Thoracic aorta (tissue), 2 donors: ENCODE measurements around the gene DYDC1. TPM values are rescaled to one million over a fixed set of nuclear protein-coding genes. Genes with fewer than 3 reads are reported as not detected.

Experiments used
- ATAC-seq: fragments of 150-250 bp; one replicate; pipeline ENCODE4 v1.8.0; 2017; ENCODE audit warnings: low read depth; ENCODE audit not compliant: insufficient number of reproducible peaks, low FRiP score
- DNase-seq: peaks from one replicate; pipeline ENCODE4 v3.0.0-alpha.2; 2020; ENCODE audit warnings: low spot score
- H3K27ac ChIP-seq, 2 donors: fragments of 200-600 bp; sonication (generic); 1 replicate in 1 of 2; 2 replicates in 1 of 2; pipeline ENCODE4 v1.5.1; 2016; ENCODE audit warnings: mild to moderate bottlenecking in 2 of 2, moderate library complexity in 2 of 2
- H3K27me3 ChIP-seq: fragments of 200-600 bp; sonication (generic); replicated peaks from 2 replicates; pipeline ENCODE4 v1.6.0; 2016; ENCODE audit warnings: mild to moderate bottlenecking; ENCODE audit not compliant: insufficient read depth
- H3K36me3 ChIP-seq: fragments of 200-600 bp; sonication (generic); one replicate; pipeline ENCODE4 v1.5.1; 2016
- H3K4me1 ChIP-seq, 2 donors: fragments of 200-600 bp; sonication (generic); 1 replicate in 1 of 2; 2 replicates in 1 of 2; pipeline versions ENCODE4 v1.5.1 to v1.6.0; 2016; ENCODE audit warnings: low read depth in 2 of 2, mild to moderate bottlenecking in 1 of 2; ENCODE audit not compliant: control insufficient read depth in 1 of 2
- H3K4me3 ChIP-seq: fragments of 200-600 bp; sonication (generic); 2 replicates; pipeline ENCODE4 v1.5.1; 2016; ENCODE audit warnings: mild to moderate bottlenecking
- H3K9me3 ChIP-seq: fragments of 200-600 bp; sonication (generic); 2 replicates; pipeline ENCODE4 v1.5.1; 2016
- total RNA-seq, 2 donors: library from RNA; depleted of rRNA; stranded (reverse); fragments of >200 nt; gene quantifications; one replicate each; pipeline versions ENCODE4 v1.1.0 to v1.2.3, GENCODE V29; 2016
- TF ChIP-seq, protein P1 (sequence below): fragments of 200-600 bp; sonication (generic); IDR thresholded peaks from one replicate; pipeline ENCODE4 v1.5.1; 2019; ENCODE audit warnings: antibody characterized with exemption

The DYDC1 gene
- total RNA-seq, 2 donors from 2014 or later, result not detected

DNA sequence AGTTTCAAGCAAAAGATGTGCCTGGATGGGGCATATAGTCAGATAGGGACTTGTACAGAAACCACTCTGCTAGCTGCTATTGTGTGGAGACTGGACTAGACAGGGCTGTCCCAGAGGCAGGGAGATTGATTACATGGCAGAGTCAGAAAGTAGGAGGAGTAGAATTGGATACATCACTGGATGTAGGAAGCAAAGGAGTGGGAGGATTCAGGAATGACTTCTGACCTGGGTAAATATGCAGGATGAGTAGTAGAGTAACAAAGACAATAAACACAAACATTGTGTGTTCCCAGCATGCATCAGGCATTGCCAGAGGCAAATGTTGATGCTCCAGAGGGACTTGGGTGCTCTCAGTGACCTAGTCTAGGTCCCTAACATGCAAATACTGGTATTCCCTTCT is 36.2 kb downstream of the DYDC1 start:
- H3K4me1 ChIP-seq, result no peaks in the 10 kb centered on the region
- TF ChIP-seq, protein P1, sequence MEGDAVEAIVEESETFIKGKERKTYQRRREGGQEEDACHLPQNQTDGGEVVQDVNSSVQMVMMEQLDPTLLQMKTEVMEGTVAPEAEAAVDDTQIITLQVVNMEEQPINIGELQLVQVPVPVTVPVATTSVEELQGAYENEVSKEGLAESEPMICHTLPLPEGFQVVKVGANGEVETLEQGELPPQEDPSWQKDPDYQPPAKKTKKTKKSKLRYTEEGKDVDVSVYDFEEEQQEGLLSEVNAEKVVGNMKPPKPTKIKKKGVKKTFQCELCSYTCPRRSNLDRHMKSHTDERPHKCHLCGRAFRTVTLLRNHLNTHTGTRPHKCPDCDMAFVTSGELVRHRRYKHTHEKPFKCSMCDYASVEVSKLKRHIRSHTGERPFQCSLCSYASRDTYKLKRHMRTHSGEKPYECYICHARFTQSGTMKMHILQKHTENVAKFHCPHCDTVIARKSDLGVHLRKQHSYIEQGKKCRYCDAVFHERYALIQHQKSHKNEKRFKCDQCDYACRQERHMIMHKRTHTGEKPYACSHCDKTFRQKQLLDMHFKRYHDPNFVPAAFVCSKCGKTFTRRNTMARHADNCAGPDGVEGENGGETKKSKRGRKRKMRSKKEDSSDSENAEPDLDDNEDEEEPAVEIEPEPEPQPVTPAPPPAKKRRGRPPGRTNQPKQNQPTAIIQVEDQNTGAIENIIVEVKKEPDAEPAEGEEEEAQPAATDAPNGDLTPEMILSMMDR, result no peak
- H3K27ac ChIP-seq, result no peak overlapping the region
- ATAC-seq, result no peak
- H3K27me3 ChIP-seq, result no peaks in the 10 kb centered on the region
- no peaks in the 10 kb centered on the region for H3K36me3 ChIP-seq
- DNase-seq, result no peak
- H3K4me3 ChIP-seq, result no peak overlapping the region
- no peaks in the 10 kb centered on the region for H3K9me3 ChIP-seq

DNA sequence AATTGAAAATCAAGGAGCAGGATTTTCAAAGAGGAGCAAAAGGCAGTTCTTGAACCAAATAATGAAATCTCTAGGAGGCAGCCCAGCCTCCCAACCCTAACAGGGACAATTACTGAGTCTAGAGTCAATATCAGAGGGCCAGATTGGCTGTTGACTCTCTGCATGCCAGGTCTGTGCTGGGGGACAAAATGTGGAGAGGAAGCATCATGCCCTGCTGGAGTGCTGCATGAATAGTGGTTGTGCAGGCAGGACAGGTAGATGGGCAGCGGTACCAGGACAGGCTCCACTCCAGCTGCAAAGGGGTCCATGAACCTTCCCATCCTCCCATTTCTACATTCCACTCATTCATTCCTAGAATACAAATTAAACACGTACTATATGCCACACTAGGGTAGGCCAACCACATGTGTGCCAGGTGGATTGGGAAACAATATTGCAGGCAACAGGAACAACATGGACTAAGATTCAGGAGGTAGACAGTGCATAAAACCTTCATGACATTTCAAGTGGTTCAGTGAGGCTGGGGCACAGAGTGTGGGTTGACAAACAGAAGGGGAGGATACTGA is 36.7 kb downstream of the DYDC1 start:
- Histone ChIP-seq H3K4me1 (no peaks in the 10 kb centered on the region), H3K9me3 (no peaks in the 10 kb centered on the region), H3K27ac (no peak overlapping the region), H3K4me3 (no peak overlapping the region), H3K27me3 (no peaks in the 10 kb centered on the region), H3K36me3 (no peaks in the 10 kb centered on the region)
- TF ChIP-seq, protein P1, result no peak
- DNase-seq (no peak), ATAC-seq (no peak)

DNA sequence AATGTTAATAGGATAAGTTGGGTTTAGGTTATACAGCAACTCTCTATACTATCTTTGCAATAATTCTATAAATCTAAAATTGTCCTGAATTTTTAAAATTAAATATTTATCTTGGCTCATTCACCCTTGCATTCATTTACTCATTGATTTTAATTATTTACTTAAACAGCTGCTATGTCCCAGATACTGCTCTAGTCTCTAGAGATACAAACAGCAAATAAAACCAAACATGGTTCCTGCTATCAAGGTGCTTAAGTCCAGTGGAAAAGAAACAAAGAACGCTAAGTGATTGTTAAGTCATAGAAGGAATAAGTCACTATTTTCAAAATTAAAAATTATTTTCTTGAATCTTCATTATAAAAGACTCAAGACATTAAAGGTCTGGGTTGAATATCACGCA is 37.2 kb downstream of the DYDC1 start:
- H3K27ac ChIP-seq, result no peak overlapping the region
- H3K4me3 ChIP-seq, result no peak overlapping the region
- H3K27me3 ChIP-seq, result no peaks in the 10 kb centered on the region
- ATAC-seq (no peak), DNase-seq (no peak)
- H3K36me3 ChIP-seq, result no peaks in the 10 kb centered on the region
- TF ChIP-seq, protein P1, result no peak
- no peaks in the 10 kb centered on the region for H3K9me3 ChIP-seq
- H3K4me1 ChIP-seq, result no peaks in the 10 kb centered on the region

DNA sequence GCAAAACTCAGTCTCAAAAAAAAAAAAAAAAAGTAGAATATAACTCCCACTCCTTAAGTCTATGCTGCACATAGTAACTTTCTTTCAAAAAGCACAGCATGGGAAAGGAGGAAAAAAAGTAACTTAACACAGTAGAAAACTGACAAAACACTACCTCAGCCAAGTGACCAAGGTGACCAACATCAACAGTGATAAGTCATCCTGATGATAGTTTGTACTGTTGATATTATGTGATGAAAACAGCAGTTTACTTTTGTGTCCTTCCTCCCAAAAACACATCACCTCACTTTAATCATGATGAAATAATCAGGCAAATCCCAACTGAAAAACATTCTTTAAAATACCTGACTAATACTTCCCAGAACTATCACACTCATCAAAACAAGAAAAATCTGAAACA is 37.8 kb downstream of the DYDC1 start:
- DNase-seq, result no peak
- Histone ChIP-seq H3K27me3 (no peaks in the 10 kb centered on the region), H3K9me3 (no peaks in the 10 kb centered on the region), H3K4me3 (no peak overlapping the region), H3K27ac (no peak overlapping the region), H3K4me1 (no peaks in the 10 kb centered on the region), H3K36me3 (no peaks in the 10 kb centered on the region)
- no peak for ATAC-seq
- TF ChIP-seq, protein P1, result no peak

DNA sequence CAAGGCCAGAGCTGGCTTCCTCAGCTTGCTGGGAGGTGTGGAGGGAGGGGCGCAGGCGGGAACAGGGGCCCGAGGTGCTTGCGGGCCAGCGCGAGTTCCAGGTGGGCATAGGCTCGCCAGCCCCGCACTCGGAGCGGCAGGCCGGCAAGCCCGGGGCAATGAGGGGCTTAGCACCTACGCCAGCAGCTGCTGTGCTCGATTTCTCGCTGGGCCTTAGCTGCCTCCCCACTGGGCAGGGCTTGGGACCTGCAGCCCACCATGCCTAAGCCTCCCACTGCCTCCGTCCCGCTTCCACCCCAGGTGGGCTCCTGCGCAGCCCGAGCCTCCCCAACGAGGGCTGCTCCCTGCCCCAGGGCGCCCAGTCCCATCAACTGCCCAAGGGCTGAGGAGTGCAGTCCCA is 41.2 kb downstream of the DYDC1 start:
- no peak overlapping the region for H3K4me3 ChIP-seq
- no peaks in the 10 kb centered on the region for H3K9me3 ChIP-seq
- no peaks in the 10 kb centered on the region for H3K4me1 ChIP-seq
- H3K27me3 ChIP-seq, result no peaks in the 10 kb centered on the region
- TF ChIP-seq, protein P1, result no peak
- no peak for DNase-seq
- no peak for ATAC-seq
- H3K27ac ChIP-seq, result no peak overlapping the region
- no peaks in the 10 kb centered on the region for H3K36me3 ChIP-seq
